ENCODE results near the gene FNIP2.
"Not testable (repeated sequence)": the region's sequence is repeated elsewhere in the genome, so short reads cannot be mapped to it uniquely, and the experiment has no call there.

Gene FNIP2

DNA sequence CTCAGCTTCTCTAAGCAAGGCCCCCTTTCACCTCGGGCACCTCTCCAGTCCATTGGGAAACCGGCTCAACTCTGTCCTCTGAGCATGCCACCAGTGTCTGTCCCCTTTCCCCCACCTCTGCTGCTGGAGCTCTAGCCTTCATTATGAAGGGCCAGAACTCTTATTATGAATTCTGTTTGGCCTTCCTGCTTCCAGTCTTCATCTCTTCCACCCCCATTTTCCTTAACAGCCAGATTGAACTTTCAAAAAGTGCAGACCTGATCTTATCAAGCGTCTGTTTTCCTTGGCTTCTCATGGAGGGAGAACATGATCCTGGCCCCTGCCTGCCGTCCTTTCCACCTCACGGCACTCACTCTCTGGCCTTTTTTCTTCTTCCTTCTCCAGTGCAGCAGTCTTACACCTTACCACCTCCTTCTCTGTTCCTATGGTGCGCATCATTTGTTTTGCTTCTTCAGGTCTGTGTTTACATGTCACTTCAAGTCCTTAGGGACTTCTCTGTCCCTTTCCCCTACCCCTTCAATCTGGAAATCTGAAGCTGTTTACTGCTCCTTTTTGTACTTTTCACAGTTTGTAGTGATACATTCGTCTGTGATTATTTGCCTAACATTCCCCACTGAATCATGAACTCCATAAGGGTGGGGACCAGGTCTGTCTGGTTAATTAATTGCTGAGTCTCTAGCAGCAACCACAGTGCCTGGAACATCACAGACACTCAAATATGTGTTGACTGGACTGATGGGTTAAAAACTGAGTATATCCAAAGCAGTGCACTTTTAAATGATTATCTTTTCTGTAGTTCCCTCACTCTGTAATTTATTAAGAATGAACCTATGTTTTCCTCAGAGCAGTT lies 55.8 kb downstream of the FNIP2 start:
- CTCF ChIA-PET = interaction anchor here (1.0 to 4.1 kb wide), 5 partner anchors 8 to 26 kb away, joined by 3 to 17 read pairs (median 5); no protein-coding TSS in a partner anchor
- no peak for DNase-seq (ENCODE audit: extremely low spot score)
- POLR2A ChIA-PET = no interaction called here
- TF ChIP-seq, protein P1, sequence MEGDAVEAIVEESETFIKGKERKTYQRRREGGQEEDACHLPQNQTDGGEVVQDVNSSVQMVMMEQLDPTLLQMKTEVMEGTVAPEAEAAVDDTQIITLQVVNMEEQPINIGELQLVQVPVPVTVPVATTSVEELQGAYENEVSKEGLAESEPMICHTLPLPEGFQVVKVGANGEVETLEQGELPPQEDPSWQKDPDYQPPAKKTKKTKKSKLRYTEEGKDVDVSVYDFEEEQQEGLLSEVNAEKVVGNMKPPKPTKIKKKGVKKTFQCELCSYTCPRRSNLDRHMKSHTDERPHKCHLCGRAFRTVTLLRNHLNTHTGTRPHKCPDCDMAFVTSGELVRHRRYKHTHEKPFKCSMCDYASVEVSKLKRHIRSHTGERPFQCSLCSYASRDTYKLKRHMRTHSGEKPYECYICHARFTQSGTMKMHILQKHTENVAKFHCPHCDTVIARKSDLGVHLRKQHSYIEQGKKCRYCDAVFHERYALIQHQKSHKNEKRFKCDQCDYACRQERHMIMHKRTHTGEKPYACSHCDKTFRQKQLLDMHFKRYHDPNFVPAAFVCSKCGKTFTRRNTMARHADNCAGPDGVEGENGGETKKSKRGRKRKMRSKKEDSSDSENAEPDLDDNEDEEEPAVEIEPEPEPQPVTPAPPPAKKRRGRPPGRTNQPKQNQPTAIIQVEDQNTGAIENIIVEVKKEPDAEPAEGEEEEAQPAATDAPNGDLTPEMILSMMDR (IDR thresholded peaks at IDR 0.05; ENCODE audit: control extremely low read depth, extremely low read depth, low read depth, missing control alignments) = no peak

DNA sequence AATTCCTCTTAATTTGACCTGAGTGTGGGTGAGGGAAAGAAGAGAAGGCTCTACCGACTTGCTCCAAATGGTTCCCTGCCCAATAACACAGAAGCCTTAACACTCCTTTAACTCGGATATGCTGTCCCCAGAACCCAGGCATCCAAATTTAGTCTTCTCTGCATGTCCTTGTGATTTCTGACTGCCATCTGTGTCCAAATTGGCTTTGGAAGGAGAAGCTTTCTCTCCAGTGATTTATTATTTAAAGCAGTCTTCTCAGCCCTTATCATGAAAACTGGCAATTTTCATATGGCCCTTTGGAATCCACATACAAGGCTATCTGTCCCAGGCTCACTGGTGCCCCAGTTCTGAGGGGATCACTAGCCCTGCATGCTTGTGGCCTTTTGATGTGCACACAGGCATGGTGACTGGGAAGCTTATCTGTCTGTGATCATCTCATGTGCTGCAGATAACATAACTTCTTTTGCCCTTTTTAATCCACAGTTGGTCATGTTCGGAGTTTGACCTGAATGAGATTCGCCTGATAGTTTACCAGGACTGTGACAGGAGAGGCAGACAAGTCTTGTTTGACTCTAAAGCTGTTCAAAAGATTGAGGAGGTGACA lies 56.7 kb downstream of the FNIP2 start:
- DNase-seq (ENCODE audit: extremely low spot score) = no peak
- POLR2A ChIA-PET = no interaction called here
- TF ChIP-seq, protein P1 (IDR thresholded peaks at IDR 0.05; ENCODE audit: control extremely low read depth, extremely low read depth, low read depth, missing control alignments) = no peak
- CTCF ChIA-PET = interaction anchor here (1.0 to 4.1 kb wide), 4 partner anchors 9 to 25 kb away, joined by 3 to 17 read pairs (median 5); no protein-coding TSS in a partner anchor

DNA sequence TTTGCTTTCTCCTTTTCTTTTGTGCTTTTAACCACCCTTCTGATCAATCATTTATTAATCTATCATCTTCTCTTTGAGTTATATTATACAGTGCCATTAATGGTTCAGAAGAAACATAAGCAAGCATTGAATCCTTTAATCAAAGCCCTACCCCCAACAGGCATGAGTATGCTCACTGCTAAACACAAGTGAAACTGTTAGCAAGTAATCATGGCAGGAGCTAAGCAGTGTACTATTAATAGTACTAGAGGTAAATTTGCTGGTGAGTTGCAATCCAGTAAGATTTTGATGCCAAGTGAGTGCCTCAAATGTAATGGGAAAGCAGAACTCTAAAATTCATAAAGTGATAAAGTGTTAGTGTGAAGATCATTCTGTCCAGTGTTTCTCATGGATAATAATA lies 57.2 kb downstream of the FNIP2 start:
- ChIA-PET CTCF (interaction anchor here (1.3 to 4.1 kb wide), 3 partner anchors 11 to 25 kb away, joined by 3 to 17 read pairs (median 7); no protein-coding TSS in a partner anchor), POLR2A (no interaction called here)
- TF ChIP-seq, protein P1 (IDR thresholded peaks at IDR 0.05; ENCODE audit: control extremely low read depth, extremely low read depth, low read depth, missing control alignments) = no peak
- no peak for DNase-seq (ENCODE audit: extremely low spot score)

DNA sequence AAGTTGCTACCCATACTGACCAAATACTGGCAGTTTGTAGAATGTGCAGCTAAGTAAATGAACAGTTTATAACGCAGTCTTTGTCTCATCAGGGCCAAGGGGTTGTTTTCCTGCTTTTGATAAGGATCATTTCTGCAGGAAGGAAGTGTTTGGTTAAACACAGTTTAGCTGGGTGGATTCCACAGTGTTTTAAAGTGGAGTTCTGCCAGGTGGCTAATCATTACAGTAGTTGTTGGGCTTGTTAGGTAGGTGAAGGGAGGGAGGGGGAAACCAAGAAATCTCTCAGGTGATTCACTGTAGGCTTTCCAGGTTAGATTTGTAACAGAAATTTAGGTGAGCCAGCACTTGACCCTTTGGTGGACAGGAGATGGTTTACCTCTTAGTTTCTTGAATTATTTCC lies 58.1 kb downstream of the FNIP2 start:
- CTCF ChIA-PET = interaction anchor here (1.3 to 4.1 kb wide), 4 partner anchors 10 to 376 kb away, joined by 3 to 17 read pairs (median 6); no protein-coding TSS in a partner anchor
- POLR2A ChIA-PET = no interaction called here
- TF ChIP-seq, protein P1 (IDR thresholded peaks at IDR 0.05; ENCODE audit: control extremely low read depth, extremely low read depth, low read depth, missing control alignments) = no peak
- DNase-seq (ENCODE audit: extremely low spot score) = no peak

DNA sequence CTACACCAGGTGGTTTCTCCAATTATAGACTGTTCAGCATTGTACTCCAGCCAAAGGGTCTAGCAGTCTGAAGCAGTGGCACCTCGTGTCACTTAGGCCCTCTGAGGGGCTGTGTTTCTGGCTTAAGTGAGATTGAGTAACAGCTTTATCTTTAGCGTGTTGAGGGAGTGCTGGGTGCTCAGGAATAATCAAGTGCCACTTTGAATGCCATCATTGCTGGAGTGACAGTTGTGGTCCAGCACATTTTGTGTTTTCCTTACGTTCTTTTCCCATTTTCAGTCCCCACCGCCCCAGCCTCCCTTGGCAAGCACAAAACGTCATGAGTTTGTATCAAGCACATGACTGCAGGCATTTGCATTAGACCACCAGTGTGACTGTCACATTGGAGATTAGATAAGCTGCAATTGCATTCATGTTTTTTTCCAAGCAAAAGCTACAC lies 58.7 kb downstream of the FNIP2 start:
- POLR2A ChIA-PET = no interaction called here
- TF ChIP-seq, protein P1 (IDR thresholded peaks at IDR 0.05; ENCODE audit: control extremely low read depth, extremely low read depth, low read depth, missing control alignments) = no peak
- CTCF ChIA-PET = interaction anchor here (1.8 to 4.1 kb wide), 2 partner anchors 23 to 376 kb away, joined by 6 to 17 read pairs; no protein-coding TSS in a partner anchor
- no peak for DNase-seq (ENCODE audit: extremely low spot score)

DNA sequence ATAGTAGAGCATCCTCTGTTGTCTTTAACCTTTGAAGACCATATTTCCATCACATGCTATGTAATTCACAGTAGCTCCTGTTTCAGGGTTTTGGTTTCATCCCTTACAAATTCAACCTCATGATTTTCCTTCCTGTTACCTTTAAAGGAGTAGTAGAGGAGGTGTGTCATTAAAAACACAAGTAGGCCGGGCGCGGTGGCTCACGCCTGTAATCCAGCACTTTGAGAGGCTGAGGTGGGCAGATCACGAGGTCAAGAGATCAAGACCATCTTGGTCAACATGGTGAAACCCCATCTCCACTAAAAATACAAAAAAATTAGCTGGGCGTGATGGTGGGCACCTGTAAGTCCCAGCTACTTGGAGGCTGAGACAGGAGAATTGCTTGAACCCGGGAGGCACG lies 59.3 kb downstream of the FNIP2 start:
- ChIA-PET POLR2A (interaction anchor here (0.8 kb wide), 1 partner anchor 10 kb away, joined by 6 read pairs; no protein-coding TSS in a partner anchor), CTCF (interaction anchor here (0.8 to 4.1 kb wide), 3 partner anchors 23 to 375 kb away, joined by 3 to 17 read pairs (median 6); no protein-coding TSS in a partner anchor)
- DNase-seq (ENCODE audit: extremely low spot score) = not testable (repeated sequence)
